Caco-2 (cell line): Measurements from ENCODE around the gene KRT15. TPM values are rescaled to one million over a fixed set of nuclear protein-coding genes. Genes with fewer than 3 reads are reported as not detected.

Experiments
- BruUV-seq: library from RNA; stranded (reverse); fragments of 400-500 nt; replicated peaks from 2 replicates; lab custom pipeline; 2021; lab: Mats Ljungman, UMichigan
- CTCF ChIA-PET: fragments of 300-600 bp; sonication (Branson Sonifier 250); formaldehyde crosslinking; loops from one replicate; lab custom pipeline; 2022; ENCODE audit warnings: antibody characterized with exemption; lab: Charles Lee
- POLR2A ChIA-PET: fragments of 300-600 bp; sonication (Branson Sonifier 250); formaldehyde crosslinking; loops from one replicate; lab custom pipeline; 2022; ENCODE audit warnings: antibody characterized with exemption; lab: Charles Lee
- DNase-seq, 2 experiments: peaks; one replicate each; pipeline versions ENCODE4 v3.0.0 to v3.0.0-alpha.2; 2020 to 2022
- H3K27me3 ChIP-seq: replicated peaks from 2 replicates; pipeline ENCODE4 v1.6.0; 2011; ENCODE audit warnings: low read length; ENCODE audit not compliant: control insufficient read depth, insufficient read depth
- H3K36me3 ChIP-seq: 2 replicates; pipeline ENCODE4 v1.5.1; 2011; ENCODE audit warnings: low read length; ENCODE audit not compliant: control insufficient read depth, insufficient read depth
- H3K4me1 ChIP-seq: fragments of 250-450 bp; sonication (Bioruptor Pico); 2 replicates; pipeline ENCODE4 v1.5.1; 2020; ENCODE audit warnings: mild to moderate bottlenecking
- H3K4me3 ChIP-seq: 2 replicates; pipeline ENCODE4 v1.5.1; 2011; ENCODE audit warnings: low read depth, mild to moderate bottlenecking, control low read depth, low read length
- H3K9me3 ChIP-seq: fragments of 250-450 bp; sonication (Bioruptor Pico); 2 replicates; pipeline ENCODE4 v1.5.1; 2020; ENCODE audit warnings: mild to moderate bottlenecking, moderate library complexity
- H3K27ac Mint-ChIP-seq: one replicate; pipeline ENCODE4 v1.8.0; 2022; ENCODE audit warnings: mixed read lengths; ENCODE audit not compliant: unreplicated experiment
- H3K27me3 Mint-ChIP-seq: one replicate; pipeline ENCODE4 v1.8.0; 2022; ENCODE audit warnings: mixed read lengths; ENCODE audit not compliant: insufficient read depth, unreplicated experiment
- H3K36me3 Mint-ChIP-seq: one replicate; pipeline ENCODE4 v1.8.0; 2022; ENCODE audit warnings: mild to moderate bottlenecking, mixed read lengths; ENCODE audit not compliant: insufficient read depth, unreplicated experiment
- H3K4me1 Mint-ChIP-seq: one replicate; pipeline ENCODE4 v1.8.0; 2022; ENCODE audit warnings: low read depth, mixed read lengths; ENCODE audit not compliant: unreplicated experiment
- H3K4me3 Mint-ChIP-seq: one replicate; pipeline ENCODE4 v1.8.0; 2022; ENCODE audit warnings: mild to moderate bottlenecking, moderate library complexity, mixed read lengths; ENCODE audit not compliant: unreplicated experiment
- H3K9me3 Mint-ChIP-seq: one replicate; pipeline ENCODE4 v1.8.0; 2022; ENCODE audit warnings: mixed read lengths; ENCODE audit not compliant: unreplicated experiment
- CTCF ChIP-seq, 2 experiments: fragments of 200-600 bp in 1 of 2; IDR thresholded peaks; 1 replicate in 1 of 2; 2 replicates in 1 of 2; pipeline versions ENCODE4 v1.5.1 to v1.8.0; 2011 to 2022; ENCODE audit warnings: antibody characterized with exemption in 1 of 2, control low read depth in 1 of 2, inconsistent platforms in 1 of 2, low read depth in 1 of 2, low read length in 1 of 2, mild to moderate bottlenecking in 1 of 2, moderate library complexity in 1 of 2; ENCODE audit not compliant: insufficient read depth in 1 of 2, severe bottlenecking in 1 of 2, unreplicated experiment in 1 of 2
- intact Hi-C: fragments of 100-400 bp; cut with micrococcal nuclease; formaldehyde crosslinking; loops from one replicate; pipeline ENCODE4 v1.10.0; 2022; ENCODE audit not compliant: unreplicated experiment
- total RNA-seq: library from RNA; stranded (reverse); gene quantifications from 2 replicates; pipeline ENCODE4 v1.2.3, GENCODE V29; 2022

Gene KRT15
- total RNA-seq, 1 experiment from 2014 or later = 5.3 TPM

GRCh38 chr17:41510251-41511065 is 8.2 kb downstream of the KRT15 start:
- POLR2A ChIA-PET = interaction anchor here (1.0 kb wide), 2 partner anchors 18 to 178 kb away, joined by 5 read pairs; partner anchors contain the start of gene KRT19

GRCh38 chr17:41507315-41507880 is 11.3 kb downstream of the KRT15 start:
- H3K9me3 Mint-ChIP-seq = no peaks in the 10 kb centered on the region
- ChIA-PET CTCF (interaction anchor here (0.6 to 1.3 kb wide), 3 partner anchors 15 to 155 kb away, joined by 3 to 5 read pairs (median 3); no protein-coding TSS in a partner anchor), POLR2A (no interaction called here)
- no peaks in the 10 kb centered on the region for H3K9me3 ChIP-seq
- H3K36me3 ChIP-seq = no peaks in the 10 kb centered on the region
- peaks cover 49% of the 10 kb centered on the region for H3K4me1 ChIP-seq
- intact Hi-C loops = no loop called here
- no peak for TF ChIP-seq CTCF (IDR thresholded peaks at IDR 0.05; ENCODE audit: insufficient read depth in 1 of 2, low read depth in 1 of 2, low read length in 1 of 2, severe bottlenecking in 1 of 2, unreplicated experiment in 1 of 2)
- peaks cover 29% of the 10 kb centered on the region for H3K4me1 Mint-ChIP-seq
- peaks cover 6% of the 10 kb centered on the region for H3K36me3 Mint-ChIP-seq
- no peak overlapping the region for H3K4me3 Mint-ChIP-seq
- DNase-seq = no peak
- H3K4me3 ChIP-seq = no peak overlapping the region
- H3K27me3 ChIP-seq = no peaks in the 10 kb centered on the region
- peak overlapping the region; percentile 12 for H3K27ac Mint-ChIP-seq
- BruUV-seq = no TSS peak
- H3K27me3 Mint-ChIP-seq = no peaks in the 10 kb centered on the region

More at GRCh38 chr17:41510251-41511065, 8.2 kb downstream of the KRT15 start:
- no TSS peak for BruUV-seq
- Mint-ChIP-seq H3K27ac (no peak overlapping the region), H3K27me3 (no peaks in the 10 kb centered on the region), H3K4me1 (peaks cover 29% of the 10 kb centered on the region), H3K4me3 (no peak overlapping the region), H3K36me3 (peaks cover 6% of the 10 kb centered on the region), H3K9me3 (no peaks in the 10 kb centered on the region)
- no peak for TF ChIP-seq CTCF (IDR thresholded peaks at IDR 0.05; ENCODE audit: insufficient read depth in 1 of 2, low read depth in 1 of 2, low read length in 1 of 2, severe bottlenecking in 1 of 2, unreplicated experiment in 1 of 2)
- H3K36me3 ChIP-seq = no peaks in the 10 kb centered on the region
- peaks cover 49% of the 10 kb centered on the region for H3K4me1 ChIP-seq
- no peak for DNase-seq
- CTCF ChIA-PET = interaction anchor here (0.7 to 1.0 kb wide), 4 partner anchors 11 to 138 kb away, joined by 3 read pairs; no protein-coding TSS in a partner anchor
- H3K27me3 ChIP-seq = no peaks in the 10 kb centered on the region
- H3K9me3 ChIP-seq = no peaks in the 10 kb centered on the region
- intact Hi-C loops = no loop called here
- no peak overlapping the region for H3K4me3 ChIP-seq
